KMS-11 (cell line): ENCODE measurements around the gene WDR48.

Experiments
- H2AFZ ChIP-seq: fragments of 200-600 bp; sonication (generic); 2 replicates; pipeline ENCODE4 v1.6.1; 2016; ENCODE audit warnings: antibody characterized with exemption, mixed run types, low read depth
- H3K27ac ChIP-seq: fragments of 200-600 bp; sonication (generic); 2 replicates; pipeline ENCODE4 v1.6.1; 2016; ENCODE audit warnings: mild to moderate bottlenecking, mixed run types
- H3K27me3 ChIP-seq: fragments of 200-600 bp; sonication (generic); 2 replicates; pipeline ENCODE4 v1.6.1; 2017; ENCODE audit warnings: mild to moderate bottlenecking, low read depth, mixed run types, moderate library complexity; ENCODE audit not compliant: insufficient read depth
- H3K36me3 ChIP-seq: fragments of 200-600 bp; sonication (generic); 2 replicates; pipeline ENCODE4 v1.6.1; 2017; ENCODE audit warnings: mild to moderate bottlenecking, mixed run types; ENCODE audit not compliant: insufficient read depth
- H3K4me1 ChIP-seq: fragments of 200-600 bp; sonication (generic); 2 replicates; pipeline ENCODE4 v1.6.1; 2016; ENCODE audit warnings: mild to moderate bottlenecking, low read depth, mixed run types; ENCODE audit not compliant: poor library complexity, severe bottlenecking
- H3K4me2 ChIP-seq: fragments of 200-600 bp; sonication (generic); 2 replicates; pipeline ENCODE4 v1.7.0; 2016; ENCODE audit warnings: mild to moderate bottlenecking, mixed run types
- H3K4me3 ChIP-seq: fragments of 200-600 bp; sonication (generic); IDR thresholded peaks from 2 replicates; pipeline ENCODE4 v1.6.1; 2017; ENCODE audit warnings: low read depth, low read length, mixed read lengths; ENCODE audit not compliant: insufficient read depth
- H3K79me2 ChIP-seq: fragments of 200-600 bp; sonication (generic); 2 replicates; pipeline ENCODE4 v1.6.1; 2016; ENCODE audit warnings: low read depth, mixed run types; ENCODE audit not compliant: insufficient read depth
- H3K9ac ChIP-seq: fragments of 200-600 bp; sonication (generic); 2 replicates; pipeline ENCODE4 v1.6.1; 2016; ENCODE audit warnings: mild to moderate bottlenecking, mixed run types
- H4K20me1 ChIP-seq: fragments of 200-600 bp; sonication (generic); 2 replicates; pipeline ENCODE4 v1.6.1; 2016; ENCODE audit warnings: mild to moderate bottlenecking, mixed run types; ENCODE audit not compliant: insufficient read depth
- CTCF ChIP-seq: fragments of 200-600 bp; sonication (generic); conservative IDR thresholded peaks from 2 replicates; pipeline ENCODE4 v1.6.1; 2017; ENCODE audit warnings: low read depth, mild to moderate bottlenecking, antibody characterized with exemption, low read length, moderate library complexity, mixed read lengths

Gene WDR48

GRCh38 chr3:39144095-39144747 is 92.4 kb downstream of the WDR48 start:
- H3K27me3 ChIP-seq: no peaks in the 10 kb centered on the region
- H2AFZ ChIP-seq: no peak overlapping the region
- H3K4me2 ChIP-seq: no peak overlapping the region
- H3K9ac ChIP-seq: no peak overlapping the region
- H4K20me1 ChIP-seq: no peaks in the 10 kb centered on the region
- no peak overlapping the region for H3K27ac ChIP-seq
- TF ChIP-seq CTCF: no peak
- H3K79me2 ChIP-seq: no peaks in the 10 kb centered on the region
- H3K36me3 ChIP-seq: no peaks in the 10 kb centered on the region
- peaks cover 19% of the 10 kb centered on the region for H3K4me1 ChIP-seq
- H3K4me3 ChIP-seq: no peak overlapping the region

DNA sequence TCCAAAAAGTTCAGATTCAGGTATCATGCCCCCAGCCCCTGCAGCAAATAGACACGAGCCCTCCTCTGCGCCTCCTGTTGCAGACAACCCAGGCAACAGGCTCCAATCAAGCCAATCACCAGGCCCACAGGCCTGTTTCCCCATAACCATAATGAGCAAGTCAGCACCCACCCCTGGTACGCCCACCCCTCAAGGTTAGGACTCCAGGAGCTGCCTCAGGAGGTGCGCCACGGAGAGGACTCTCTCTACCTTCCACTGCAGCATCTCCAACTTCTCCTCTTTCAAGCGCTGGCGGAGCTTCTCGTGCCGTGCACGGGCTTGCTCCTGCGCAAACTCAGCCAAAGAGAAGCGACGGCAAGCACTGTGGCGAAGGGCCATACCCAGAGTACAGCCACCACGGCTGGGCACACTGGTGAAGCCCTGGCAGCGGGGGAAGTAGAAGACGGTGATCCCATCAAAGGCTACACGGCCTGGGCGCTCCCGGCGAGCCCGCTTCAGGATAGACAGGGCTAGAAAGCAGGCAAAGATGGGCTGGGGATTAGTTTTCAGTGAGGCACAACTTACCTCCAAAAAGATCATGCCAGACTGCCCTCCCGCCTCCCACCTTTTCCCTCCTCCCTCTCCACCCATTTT is 93.0 kb downstream of the WDR48 start:
- H3K4me3 ChIP-seq: no peak overlapping the region
- H3K4me2 ChIP-seq: no peak overlapping the region
- no peak for TF ChIP-seq CTCF
- H3K4me1 ChIP-seq: peaks cover 20% of the 10 kb centered on the region
- no peaks in the 10 kb centered on the region for H3K36me3 ChIP-seq
- H3K79me2 ChIP-seq: no peaks in the 10 kb centered on the region
- no peak overlapping the region for H3K9ac ChIP-seq
- H4K20me1 ChIP-seq: no peaks in the 10 kb centered on the region
- no peak overlapping the region for H2AFZ ChIP-seq
- H3K27me3 ChIP-seq: no peaks in the 10 kb centered on the region
- H3K27ac ChIP-seq: no peak overlapping the region

DNA sequence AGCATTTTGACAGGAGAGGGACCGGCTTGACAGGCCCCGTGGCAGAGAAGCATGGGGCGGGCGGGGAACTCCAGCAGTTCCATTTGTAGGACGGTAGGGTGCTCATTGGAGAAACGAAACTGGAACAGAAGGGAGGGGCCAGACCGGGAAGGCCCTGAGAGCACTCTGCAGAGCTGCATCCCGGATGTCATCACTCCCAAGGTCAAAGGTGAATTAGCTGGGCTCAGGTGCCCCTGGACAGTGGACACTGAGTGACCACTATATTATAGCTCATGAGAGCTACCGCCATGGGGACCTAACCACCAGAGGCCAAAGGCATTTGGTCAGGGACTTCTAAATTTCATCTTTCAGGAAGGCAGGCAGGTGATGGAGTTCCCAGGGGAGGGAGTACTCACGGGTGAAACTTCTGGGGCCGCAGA is 94.3 kb downstream of the WDR48 start:
- Histone ChIP-seq H3K27ac (no peak overlapping the region), H3K79me2 (peaks cover 6% of the 10 kb centered on the region; the same call in 1 of the 2 replicates), H3K4me1 (peaks cover 32% of the 10 kb centered on the region), H3K4me2 (no peak overlapping the region), H3K9ac (no peak overlapping the region), H2AFZ (no peak overlapping the region), H3K27me3 (no peaks in the 10 kb centered on the region), H3K4me3 (no peak overlapping the region), H4K20me1 (no peaks in the 10 kb centered on the region), H3K36me3 (no peaks in the 10 kb centered on the region)
- no peak for TF ChIP-seq CTCF
